ENCODE measurements around the gene ATP9A.

The ATP9A gene

GRCh38 chr20:51583499-51583898 is 184.7 kb downstream of the ATP9A start:
- Histone ChIP-seq H2BK120ac (ENCODE audit: low read depth, low read length) (no peak overlapping the region), H3K4me1 (ENCODE audit: control insufficient read depth in 2 of 2, insufficient read depth in 1 of 2, low read depth in 1 of 2, low read length in 2 of 2) (no peaks in the 10 kb centered on the region), H4K91ac (ENCODE audit: low read depth, low read length, poor library complexity) (no peak overlapping the region), H2AFZ (ENCODE audit: low read length) (no peak overlapping the region), H2BK5ac (ENCODE audit: low read length) (no peak overlapping the region), H2BK12ac (ENCODE audit: low read length) (no peak overlapping the region), H3K36me3 (replicated peaks in 1 of 2; ENCODE audit: control insufficient read depth in 2 of 2, insufficient read depth in 2 of 2, low read length in 2 of 2) (no peaks in the 10 kb centered on the region), H4K8ac (ENCODE audit: low read depth, low read length) (no peak overlapping the region), H3K4ac (ENCODE audit: low read length) (no peak overlapping the region), H3K9me3 (replicated peaks in 1 of 2; ENCODE audit: control insufficient read depth in 2 of 2, insufficient read depth in 1 of 2, low read depth in 1 of 2, low read length in 2 of 2) (no peaks in the 10 kb centered on the region), H3K27me3 (ENCODE audit: control insufficient read depth in 3 of 3, insufficient read depth in 3 of 3, low read depth in 1 of 3, low read length in 3 of 3) (no peaks in the 10 kb centered on the region), H3K4me3 (ENCODE audit: low read length in 2 of 2) (no peak overlapping the region), H3K79me1 (ENCODE audit: low read depth, low read length) (no peaks in the 10 kb centered on the region), H3K14ac (ENCODE audit: low read length) (no peak overlapping the region), H2AK5ac (ENCODE audit: low read depth, low read length) (no peak overlapping the region), H3K9ac (ENCODE audit: low read depth, low read length, poor library complexity) (no peak overlapping the region), H3K4me2 (ENCODE audit: insufficient read depth, low read length, poor library complexity, severe bottlenecking) (no peak overlapping the region), H3K23ac (ENCODE audit: low read depth, low read length, poor library complexity) (no peak overlapping the region), H3K18ac (ENCODE audit: low read length) (no peak overlapping the region), H3K27ac (replicated peaks; ENCODE audit: low read length) (no peak overlapping the region), H2BK15ac (ENCODE audit: low read length) (no peak overlapping the region)
- no peak for DNase-seq (ENCODE audit: low spot score)
- no CpG with 5 or more reads among the region's 14 CpGs for WGBS, 2 donors (ENCODE audit: extremely low coverage in 2 of 2, insufficient read length in 2 of 2, insufficient replicate concordance in 1 of 2)

- Histone ChIP-seq H3K27ac (replicated peaks; ENCODE audit: low read length) (no peak overlapping the region), H3K4ac (ENCODE audit: low read length) (no peak overlapping the region), H3K9ac (ENCODE audit: low read depth, low read length, poor library complexity) (no peak overlapping the region), H3K18ac (ENCODE audit: low read length) (no peak overlapping the region), H3K4me3 (ENCODE audit: low read length in 2 of 2) (no peak overlapping the region), H2AK5ac (ENCODE audit: low read depth, low read length) (no peak overlapping the region), H4K8ac (ENCODE audit: low read depth, low read length) (no peak overlapping the region), H2BK5ac (ENCODE audit: low read length) (no peak overlapping the region), H4K91ac (ENCODE audit: low read depth, low read length, poor library complexity) (no peak overlapping the region), H3K4me2 (ENCODE audit: insufficient read depth, low read length, poor library complexity, severe bottlenecking) (no peak overlapping the region), H3K9me3 (replicated peaks in 1 of 2; ENCODE audit: control insufficient read depth in 2 of 2, insufficient read depth in 1 of 2, low read depth in 1 of 2, low read length in 2 of 2) (no peaks in the 10 kb centered on the region), H3K27me3 (ENCODE audit: control insufficient read depth in 3 of 3, insufficient read depth in 3 of 3, low read depth in 1 of 3, low read length in 3 of 3) (no peaks in the 10 kb centered on the region), H3K23ac (ENCODE audit: low read depth, low read length, poor library complexity) (no peak overlapping the region), H2BK12ac (ENCODE audit: low read length) (no peak overlapping the region), H3K79me1 (ENCODE audit: low read depth, low read length) (no peaks in the 10 kb centered on the region), H2BK15ac (ENCODE audit: low read length) (no peak overlapping the region), H2BK120ac (ENCODE audit: low read depth, low read length) (no peak overlapping the region), H3K14ac (ENCODE audit: low read length) (no peak overlapping the region), H3K36me3 (replicated peaks in 1 of 2; ENCODE audit: control insufficient read depth in 2 of 2, insufficient read depth in 2 of 2, low read length in 2 of 2) (no peaks in the 10 kb centered on the region), H2AFZ (ENCODE audit: low read length) (no peak overlapping the region), H3K4me1 (ENCODE audit: control insufficient read depth in 2 of 2, insufficient read depth in 1 of 2, low read depth in 1 of 2, low read length in 2 of 2) (no peaks in the 10 kb centered on the region)
- no CpG with 5 or more reads among the region's 13 CpGs for WGBS, 2 donors (ENCODE audit: extremely low coverage in 2 of 2, insufficient read length in 2 of 2, insufficient replicate concordance in 1 of 2)
- DNase-seq (ENCODE audit: low spot score), result no peak
Observed at GRCh38 chr20:51583073-51583472, 185.1 kb downstream of the ATP9A start.

GRCh38 chr20:51581571-51581970 is 186.6 kb downstream of the ATP9A start:
- no peaks in the 10 kb centered on the region for H3K36me3 ChIP-seq (replicated peaks in 1 of 2; ENCODE audit: control insufficient read depth in 2 of 2, insufficient read depth in 2 of 2, low read length in 2 of 2)
- H2BK120ac ChIP-seq (ENCODE audit: low read depth, low read length), result no peak overlapping the region
- no peak overlapping the region for H3K9ac ChIP-seq (ENCODE audit: low read depth, low read length, poor library complexity)
- no peak overlapping the region for H3K23ac ChIP-seq (ENCODE audit: low read depth, low read length, poor library complexity)
- no peak overlapping the region for H4K91ac ChIP-seq (ENCODE audit: low read depth, low read length, poor library complexity)
- no peaks in the 10 kb centered on the region for H3K4me1 ChIP-seq (ENCODE audit: control insufficient read depth in 2 of 2, insufficient read depth in 1 of 2, low read depth in 1 of 2, low read length in 2 of 2)
- no peak overlapping the region for H3K4me2 ChIP-seq (ENCODE audit: insufficient read depth, low read length, poor library complexity, severe bottlenecking)
- H3K9me3 ChIP-seq (replicated peaks in 1 of 2; ENCODE audit: control insufficient read depth in 2 of 2, insufficient read depth in 1 of 2, low read depth in 1 of 2, low read length in 2 of 2), result no peaks in the 10 kb centered on the region
- no peaks in the 10 kb centered on the region for H3K79me1 ChIP-seq (ENCODE audit: low read depth, low read length)
- H3K4me3 ChIP-seq (ENCODE audit: low read length in 2 of 2), result no peak overlapping the region
- no peak overlapping the region for H2AFZ ChIP-seq (ENCODE audit: low read length)
- H3K27ac ChIP-seq (replicated peaks; ENCODE audit: low read length), result no peak overlapping the region
- H3K14ac ChIP-seq (ENCODE audit: low read length), result no peak overlapping the region
- H2AK5ac ChIP-seq (ENCODE audit: low read depth, low read length), result no peak overlapping the region
- H2BK5ac ChIP-seq (ENCODE audit: low read length), result no peak overlapping the region
- no peaks in the 10 kb centered on the region for H3K27me3 ChIP-seq (ENCODE audit: control insufficient read depth in 3 of 3, insufficient read depth in 3 of 3, low read depth in 1 of 3, low read length in 3 of 3)
- H3K4ac ChIP-seq (ENCODE audit: low read length), result no peak overlapping the region
- H3K18ac ChIP-seq (ENCODE audit: low read length), result no peak overlapping the region
- no peak overlapping the region for H2BK15ac ChIP-seq (ENCODE audit: low read length)
- DNase-seq (ENCODE audit: low spot score), result no peak
- H4K8ac ChIP-seq (ENCODE audit: low read depth, low read length), result no peak overlapping the region
- no peak overlapping the region for H2BK12ac ChIP-seq (ENCODE audit: low read length)

GRCh38 chr20:51579137-51579536 is 189.1 kb downstream of the ATP9A start:
- H2AFZ ChIP-seq (ENCODE audit: low read length), result no peak overlapping the region
- H2AK5ac ChIP-seq (ENCODE audit: low read depth, low read length), result no peak overlapping the region
- no CpG with 5 or more reads among the region's 8 CpGs for WGBS, 2 donors (ENCODE audit: extremely low coverage in 2 of 2, insufficient read length in 2 of 2, insufficient replicate concordance in 1 of 2)
- no peak overlapping the region for H3K27ac ChIP-seq (replicated peaks; ENCODE audit: low read length)
- H2BK120ac ChIP-seq (ENCODE audit: low read depth, low read length), result no peak overlapping the region
- H3K4me2 ChIP-seq (ENCODE audit: insufficient read depth, low read length, poor library complexity, severe bottlenecking), result no peak overlapping the region
- H3K9ac ChIP-seq (ENCODE audit: low read depth, low read length, poor library complexity), result no peak overlapping the region
- no peaks in the 10 kb centered on the region for H3K79me1 ChIP-seq (ENCODE audit: low read depth, low read length)
- H3K4ac ChIP-seq (ENCODE audit: low read length), result no peak overlapping the region
- H3K4me1 ChIP-seq (ENCODE audit: control insufficient read depth in 2 of 2, insufficient read depth in 1 of 2, low read depth in 1 of 2, low read length in 2 of 2), result no peaks in the 10 kb centered on the region
- H4K8ac ChIP-seq (ENCODE audit: low read depth, low read length), result no peak overlapping the region
- no peak overlapping the region for H4K91ac ChIP-seq (ENCODE audit: low read depth, low read length, poor library complexity)
- H2BK15ac ChIP-seq (ENCODE audit: low read length), result no peak overlapping the region
- H2BK5ac ChIP-seq (ENCODE audit: low read length), result no peak overlapping the region
- H3K36me3 ChIP-seq (replicated peaks in 1 of 2; ENCODE audit: control insufficient read depth in 2 of 2, insufficient read depth in 2 of 2, low read length in 2 of 2), result no peaks in the 10 kb centered on the region
- no peak overlapping the region for H3K23ac ChIP-seq (ENCODE audit: low read depth, low read length, poor library complexity)
- H3K14ac ChIP-seq (ENCODE audit: low read length), result no peak overlapping the region
- H2BK12ac ChIP-seq (ENCODE audit: low read length), result no peak overlapping the region
- no peak overlapping the region for H3K4me3 ChIP-seq (ENCODE audit: low read length in 2 of 2)
- no peak for DNase-seq (ENCODE audit: low spot score)
- H3K18ac ChIP-seq (ENCODE audit: low read length), result no peak overlapping the region
- H3K9me3 ChIP-seq (replicated peaks in 1 of 2; ENCODE audit: control insufficient read depth in 2 of 2, insufficient read depth in 1 of 2, low read depth in 1 of 2, low read length in 2 of 2), result peaks cover 0 to 6% of the 10 kb centered on the region in 2 donors
- no peaks in the 10 kb centered on the region for H3K27me3 ChIP-seq (ENCODE audit: control insufficient read depth in 3 of 3, insufficient read depth in 3 of 3, low read depth in 1 of 3, low read length in 3 of 3)
